AG20443 (cell line): ENCODE results near the gene PUSL1.
A peak's percentile ranks its signal among the peaks of the same experiment; 100 is the strongest.

Experiments
- DNase-seq: peaks from one replicate; pipeline ENCODE4 v3.0.0; 2012; ENCODE audit warnings: low spot score, mixed read lengths

PUSL1 gene

DNA sequence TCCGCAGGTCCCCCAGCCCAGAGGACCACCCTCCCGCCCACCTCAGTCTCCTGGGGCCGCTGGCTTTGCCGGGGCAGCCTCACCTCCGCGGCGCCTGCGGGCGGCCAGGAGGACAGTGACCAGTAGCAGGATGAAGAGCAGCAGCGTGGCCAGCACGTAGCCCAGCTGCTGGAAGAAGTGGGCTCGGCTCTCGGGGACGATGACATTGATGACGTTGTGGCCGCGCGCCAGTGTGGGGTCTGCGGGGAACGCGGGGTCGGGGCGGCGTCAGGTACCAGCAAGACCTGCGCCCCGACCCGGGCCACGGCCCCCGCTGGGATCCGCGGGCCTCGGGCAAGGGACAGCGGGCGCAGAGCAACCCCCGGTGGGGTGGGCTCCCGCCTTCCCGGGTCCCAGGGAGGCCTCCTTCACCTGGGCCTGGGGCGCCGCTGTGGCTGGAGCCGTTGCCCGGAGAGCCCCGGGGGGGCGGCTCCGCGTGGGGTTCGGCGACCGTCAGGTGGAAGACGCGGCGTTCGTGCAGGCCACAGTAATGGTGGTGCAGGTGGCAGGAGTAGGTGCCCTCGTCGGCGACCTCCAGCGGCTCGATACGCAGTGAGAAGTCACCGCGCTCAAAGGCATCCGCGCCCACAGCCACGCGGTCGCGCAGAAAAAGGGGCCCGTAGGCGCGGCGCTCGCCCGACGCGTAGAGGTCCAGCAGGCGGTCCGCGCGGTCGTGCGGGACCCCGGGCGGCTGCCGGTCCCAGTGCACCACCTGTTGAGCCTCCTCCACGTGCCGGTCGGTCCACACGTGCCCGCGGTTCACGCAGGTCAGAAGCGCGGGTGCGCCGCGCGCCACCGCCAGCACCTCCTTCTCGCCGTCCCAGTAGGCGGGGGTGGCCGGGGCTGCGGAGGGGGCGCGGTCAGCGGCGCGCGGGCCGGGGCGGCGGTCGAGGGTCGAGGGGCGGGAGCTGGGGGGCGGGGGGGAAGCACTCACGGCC is 46.2 kb downstream of the PUSL1 start:
- no peak for DNase-seq

- DNase-seq, result peak; percentile 35
These were observed 47.0 kb downstream of the PUSL1 start for GRCh38 chr1:1355416-1355815.

GRCh38 chr1:1356166-1356795 is 47.9 kb downstream of the PUSL1 start:
- DNase-seq, result no peak

GRCh38 chr1:1356796-1357401 is 48.5 kb downstream of the PUSL1 start:
- DNase-seq, result no peak

DNA sequence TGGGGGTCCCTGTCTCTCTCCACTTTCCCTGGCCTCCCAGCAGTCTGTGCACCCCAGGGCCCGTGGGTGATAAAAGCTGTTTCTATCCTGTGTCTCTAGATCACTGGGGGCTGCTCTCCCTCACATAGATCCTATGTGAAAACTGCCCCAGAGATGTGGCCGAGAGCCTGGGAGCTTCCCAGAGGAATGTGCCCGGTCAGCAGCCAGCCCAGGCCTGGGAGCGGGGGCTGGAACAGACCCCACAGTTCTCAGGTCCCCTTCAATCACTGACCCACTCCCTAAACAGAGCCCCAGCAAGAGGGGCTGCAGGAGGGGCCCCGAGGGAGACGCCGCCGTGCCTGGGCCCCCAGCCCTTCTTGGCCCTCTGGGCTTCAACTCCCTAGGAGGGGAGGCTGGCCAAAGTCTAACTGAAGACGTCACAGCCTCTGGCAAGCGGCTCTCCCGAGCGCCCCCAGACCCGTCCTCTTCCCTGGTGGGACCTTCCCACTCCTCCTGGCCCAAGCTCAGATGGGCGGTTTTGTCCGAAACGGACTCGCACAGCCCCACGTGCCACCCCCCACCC is 49.6 kb downstream of the PUSL1 start:
- DNase-seq, result peak; percentile 39

DNA sequence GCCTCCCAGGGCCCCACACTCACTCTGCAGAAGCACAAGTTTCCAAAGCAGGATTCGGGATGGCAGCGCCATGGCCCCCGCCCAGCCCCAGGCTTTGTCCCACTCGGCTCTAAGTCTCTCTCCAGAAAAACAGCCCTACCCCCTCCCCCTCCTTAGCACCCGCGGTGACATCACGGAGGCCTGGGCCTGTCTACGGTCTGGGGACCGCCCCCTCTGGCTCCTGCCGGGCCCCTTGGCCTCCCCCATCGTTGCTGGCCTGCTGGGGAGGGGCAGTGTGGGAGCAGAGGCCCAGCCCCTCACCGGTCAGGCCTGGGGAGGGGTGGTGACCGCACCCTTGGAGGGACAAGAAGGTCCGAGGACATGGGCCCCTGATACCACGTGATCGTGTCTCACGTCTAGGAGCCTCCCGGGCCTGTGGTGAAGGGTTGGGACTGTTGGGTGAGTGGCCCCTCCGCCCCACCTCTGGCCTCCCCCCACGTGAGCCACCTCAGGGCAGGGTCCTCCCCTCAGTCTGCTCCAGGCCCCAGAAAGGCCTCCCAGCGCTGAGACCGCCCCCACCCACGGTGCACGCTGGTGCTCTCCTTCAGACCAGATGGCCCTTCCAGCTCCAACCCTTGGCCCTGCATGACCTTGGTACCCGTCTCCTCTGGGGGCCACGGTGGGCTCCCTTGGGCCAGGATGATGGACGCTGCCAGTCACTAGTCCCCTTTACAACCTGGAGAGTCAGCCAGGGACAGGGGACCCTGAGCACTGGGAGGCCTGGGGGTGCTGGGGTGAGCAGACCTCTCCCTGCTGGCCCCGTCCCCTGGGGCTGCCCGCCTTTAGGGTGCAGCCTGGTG is 50.3 kb downstream of the PUSL1 start, which contains the start of gene MXRA8:
Gene MXRA8, minus strand, starts transcription at position 123 of the 839 bp plus-strand sequence. Its CDS starts 51 bp downstream, at position 72.
- peak; percentile 89 for DNase-seq

DNA sequence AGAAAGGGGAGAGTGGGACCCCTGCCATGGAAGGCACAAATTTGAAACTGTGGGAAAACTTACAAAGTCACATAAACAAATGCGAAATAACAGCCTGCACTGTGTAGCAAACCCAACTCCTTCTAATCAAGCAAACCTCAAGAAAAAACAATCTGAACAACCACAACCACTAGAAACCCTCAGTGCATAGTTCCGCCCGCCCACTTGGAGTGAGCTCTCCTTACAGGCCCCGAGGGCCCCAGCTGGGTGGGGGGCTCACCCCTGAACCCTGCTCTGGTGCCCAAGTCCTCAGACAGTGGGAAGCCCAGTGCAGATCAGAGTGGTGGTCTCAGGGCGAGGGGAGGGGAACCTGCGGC is 50.9 kb downstream of the PUSL1 start:
- DNase-seq, result peak; percentile 52

GRCh38 chr1:1359664-1360468 is 51.5 kb downstream of the PUSL1 start:
- peak; percentile 69 for DNase-seq

- DNase-seq, result peak; percentile 93
These were observed 52.2 kb downstream of the PUSL1 start for GRCh38 chr1:1360506-1361169.
